Keratinocyte (primary cell): Measurements from ENCODE around the gene FOXO1. TPM values are rescaled to one million over a fixed set of nuclear protein-coding genes. Genes with fewer than 3 reads are reported as not detected.

Experiments used
- DNase-seq: peaks from one replicate; pipeline ENCODE4 v3.0.0-alpha.2; 2011; ENCODE audit warnings: low read depth, missing footprints, low spot score
- FAIRE-seq: peaks from 2 replicates; lab custom pipeline; 2011; peaks lifted over from hg19 to GRCh38; lab: Jason Lieb, UNC
- H2AFZ ChIP-seq: 2 replicates; pipeline ENCODE4 v1.6.0; 2012; ENCODE audit warnings: low read length, control low read depth, inconsistent platforms; ENCODE audit not compliant: control insufficient read depth
- H3K27ac ChIP-seq: 2 replicates; pipeline ENCODE4 v1.5.1; 2011; ENCODE audit warnings: low read length; ENCODE audit not compliant: control insufficient read depth, insufficient read depth
- H3K27me3 ChIP-seq: 3 replicates; pipeline ENCODE4 v1.6.0; 2011; ENCODE audit warnings: low read length; ENCODE audit not compliant: control insufficient read depth, insufficient read depth; ENCODE audit errors: extremely low read depth
- H3K36me3 ChIP-seq, 2 experiments: 2 replicates in 1 of 2; 3 replicates in 1 of 2; pipeline ENCODE4 v1.5.1; 2011; ENCODE audit warnings: low read length in 2 of 2, mild to moderate bottlenecking in 1 of 2; ENCODE audit not compliant: control insufficient read depth in 2 of 2, insufficient read depth in 2 of 2; ENCODE audit errors: extremely low read depth in 1 of 2
- H3K4me1 ChIP-seq: 3 replicates; pipeline ENCODE4 v1.5.1; 2011; ENCODE audit warnings: low read length; ENCODE audit not compliant: control insufficient read depth, insufficient read depth; ENCODE audit errors: extremely low read depth
- H3K4me2 ChIP-seq: 3 replicates; pipeline ENCODE4 v1.6.0; 2011; ENCODE audit warnings: low read depth, low read length; ENCODE audit not compliant: control insufficient read depth, insufficient read depth; ENCODE audit errors: extremely low read depth
- H3K4me3 ChIP-seq, 3 experiments: fragments of 200-600 bp in 1 of 3; sonication (generic) in 1 of 3; 2 replicates in 2 of 3; 3 replicates in 1 of 3; pipeline ENCODE4 v1.5.1; 2011 to 2016; ENCODE audit warnings: low read length in 3 of 3, mild to moderate bottlenecking in 3 of 3, control low read depth in 2 of 3, inconsistent platforms in 1 of 3, low read depth in 1 of 3, mixed read lengths in 1 of 3, mixed run types in 1 of 3, moderate library complexity in 1 of 3; ENCODE audit not compliant: control insufficient read depth in 2 of 3, insufficient read depth in 2 of 3; ENCODE audit errors: extremely low read depth in 1 of 3
- H3K79me2 ChIP-seq: 2 replicates; pipeline ENCODE4 v1.6.0; 2012; ENCODE audit warnings: low read length; ENCODE audit not compliant: control insufficient read depth, insufficient read depth
- H3K9ac ChIP-seq: 3 replicates; pipeline ENCODE4 v1.6.0; 2011; ENCODE audit warnings: low read length; ENCODE audit not compliant: control insufficient read depth, insufficient read depth; ENCODE audit errors: extremely low read depth
- H3K9me1 ChIP-seq: 3 replicates; pipeline ENCODE4 v1.6.0; 2011; ENCODE audit warnings: low read length; ENCODE audit not compliant: control insufficient read depth, insufficient read depth; ENCODE audit errors: extremely low read depth
- H3K9me3 ChIP-seq: 2 replicates; pipeline ENCODE4 v1.5.1; 2012; ENCODE audit warnings: low read depth, low read length; ENCODE audit not compliant: control insufficient read depth
- H4K20me1 ChIP-seq: 3 replicates; pipeline ENCODE4 v1.6.0; 2011; ENCODE audit warnings: low read length; ENCODE audit not compliant: control insufficient read depth, insufficient read depth; ENCODE audit errors: extremely low read depth
- CTCF ChIP-seq, 3 experiments: IDR thresholded peaks in 1 of 3; conservative IDR thresholded peaks in 1 of 3; optimal IDR thresholded peaks in 1 of 3; 2 replicates in 2 of 3; 3 replicates in 1 of 3; pipeline versions ENCODE3 to v1.5.1; 2011; ENCODE audit warnings: low read length in 3 of 3, mild to moderate bottlenecking in 3 of 3, moderate library complexity in 2 of 3, control low read depth in 1 of 3, inconsistent platforms in 1 of 3; ENCODE audit not compliant: insufficient read depth in 2 of 3; ENCODE audit errors: extremely low read depth in 1 of 3
- EZH2 ChIP-seq: IDR thresholded peaks from one replicate; pipeline ENCODE4 v1.6.1; 2012; ENCODE audit warnings: inconsistent platforms, mild to moderate bottlenecking, low read length, moderate library complexity
- dilution Hi-C: fragments of 300-500 bp; cut with MboI; formaldehyde crosslinking; loops from one replicate; pipeline ENCODE4 v1.7.0; 2020; ENCODE audit warnings: low sequenced_read_pairs; ENCODE audit not compliant: extremely low pct_ligation_motif_present
- polyA plus RNA-seq, 5 experiments: library from polyadenylated mRNA; depleted of rRNA in 3 of 5; stranded (reverse) in 3 of 5; stranded (forward) in 1 of 5; unstranded in 1 of 5; fragments of >200 nt; gene quantifications; 1 replicate in 1 of 5; 2 replicates in 3 of 5; 3 replicates in 1 of 5; pipeline versions ENCODE4 v1.2.1 to v1.2.3, GENCODE V29; 2011 to 2012; ENCODE audit warnings: missing spikeins in 2 of 5, low read depth in 1 of 5, low replicate concordance in 1 of 5

The FOXO1 gene
- polyA plus RNA-seq, 1 donor (not counting 4 experiments of a cell fraction or from before 2014, with no cell fraction given), result 8.3 TPM

GRCh38 chr13:40612041-40612440 is 54.4 kb downstream of the FOXO1 start:
- H3K9ac ChIP-seq, result no peak overlapping the region
- H2AFZ ChIP-seq, result no peak overlapping the region
- H3K27ac ChIP-seq, result no peak overlapping the region
- no peak for DNase-seq
- H3K79me2 ChIP-seq, result peaks cover 14% of the 10 kb centered on the region
- no peaks in the 10 kb centered on the region for H4K20me1 ChIP-seq
- no peaks in the 10 kb centered on the region for H3K27me3 ChIP-seq
- peaks cover 16% of the 10 kb centered on the region for H3K4me1 ChIP-seq
- H3K9me3 ChIP-seq, result no peaks in the 10 kb centered on the region
- no peak overlapping the region for H3K4me2 ChIP-seq
- TF ChIP-seq EZH2, result no peak
- no peak for TF ChIP-seq CTCF (optimal IDR thresholded peaks at IDR 0.05 in 1 of 3, IDR thresholded peaks at IDR 0.05 in 1 of 3, conservative IDR thresholded peaks at IDR 0.05 in 1 of 3; ENCODE audit: extremely low read depth in 1 of 3, insufficient read depth in 2 of 3, low read length in 3 of 3)
- dilution Hi-C loops, result no loop called here
- H3K36me3 ChIP-seq, result no peaks in the 10 kb centered on the region
- no peak for FAIRE-seq
- no peak overlapping the region for H3K4me3 ChIP-seq
- H3K9me1 ChIP-seq, result no peaks in the 10 kb centered on the region

- Histone ChIP-seq H3K27ac (no peak overlapping the region), H3K9me1 (no peaks in the 10 kb centered on the region), H3K27me3 (no peaks in the 10 kb centered on the region), H3K9ac (no peak overlapping the region), H3K9me3 (no peaks in the 10 kb centered on the region), H3K79me2 (peaks cover 16% of the 10 kb centered on the region), H3K36me3 (no peaks in the 10 kb centered on the region), H2AFZ (no peak overlapping the region), H3K4me2 (no peak overlapping the region), H4K20me1 (no peaks in the 10 kb centered on the region), H3K4me3 (no peak overlapping the region), H3K4me1 (peaks cover 16% of the 10 kb centered on the region)
- dilution Hi-C loops, result no loop called here
- no peak for TF ChIP-seq EZH2
- FAIRE-seq (no peak), DNase-seq (no peak)
Observed at GRCh38 chr13:40611635-40612034, 54.8 kb downstream of the FOXO1 start.

GRCh38 chr13:40611004-40611403 is 55.4 kb downstream of the FOXO1 start:
- Histone ChIP-seq H3K4me2 (no peak overlapping the region), H3K36me3 (no peaks in the 10 kb centered on the region), H3K27ac (peak overlapping the region; percentile 79), H4K20me1 (no peaks in the 10 kb centered on the region), H3K9me3 (no peaks in the 10 kb centered on the region), H3K79me2 (peaks cover 18% of the 10 kb centered on the region), H3K9ac (no peak overlapping the region), H3K27me3 (no peaks in the 10 kb centered on the region), H3K4me1 (peaks cover 16% of the 10 kb centered on the region), H3K4me3 (no peak overlapping the region), H3K9me1 (no peaks in the 10 kb centered on the region), H2AFZ (no peak overlapping the region)
- FAIRE-seq (no peak), DNase-seq (no peak)
- no peak for TF ChIP-seq EZH2
- TF ChIP-seq CTCF (optimal IDR thresholded peaks at IDR 0.05 in 1 of 3, IDR thresholded peaks at IDR 0.05 in 1 of 3, conservative IDR thresholded peaks at IDR 0.05 in 1 of 3; ENCODE audit: extremely low read depth in 1 of 3, insufficient read depth in 2 of 3, low read length in 3 of 3), result no peak
- dilution Hi-C loops, result no loop called here
